ELF-1 (cell line): ENCODE data around the gene EML6.
"Not testable (repeated sequence)": the region's sequence is repeated elsewhere in the genome, so short reads cannot be mapped to it uniquely, and the experiment has no call there.

Experiments used
- DNase-seq: peaks from one replicate; pipeline ENCODE4 v3.0.0-alpha.2; 2016; ENCODE audit warnings: low read depth, low spot score

EML6 gene

GRCh38 chr2:54723131-54723995 is at the start of gene EML6:
TSS of gene EML6 (plus strand) at chr2:54723662. CDS start at chr2:54725062, 1,400 bp downstream.
- DNase-seq: peak; percentile 99

- no peak for DNase-seq
These were observed 48.2 kb upstream of the EML6 start for GRCh38 chr2:54675281-54675680.

GRCh38 chr2:54675738-54676137 is 47.7 kb upstream of the EML6 start:
- no peak for DNase-seq

- no peak for DNase-seq
These were observed 46.8 kb upstream of the EML6 start for GRCh38 chr2:54676656-54677055.

GRCh38 chr2:54677476-54678265 is 45.8 kb upstream of the EML6 start:
- no peak for DNase-seq

GRCh38 chr2:54678719-54679118 is 44.7 kb upstream of the EML6 start:
- DNase-seq: no peak

GRCh38 chr2:54680397-54681041 is 42.9 kb upstream of the EML6 start:
- no peak for DNase-seq

- no peak for DNase-seq
These were observed 42.0 kb upstream of the EML6 start for GRCh38 chr2:54681416-54681815.

GRCh38 chr2:54683596-54683995 is 39.9 kb upstream of the EML6 start:
- no peak for DNase-seq

GRCh38 chr2:54685263-54685775 is 38.1 kb upstream of the EML6 start:
- DNase-seq: no peak

GRCh38 chr2:54687595-54688152 is 35.8 kb upstream of the EML6 start:
- DNase-seq: no peak

GRCh38 chr2:54691445-54692135 is 31.9 kb upstream of the EML6 start:
- no peak for DNase-seq

GRCh38 chr2:54692556-54692955 is 30.9 kb upstream of the EML6 start:
- no peak for DNase-seq

GRCh38 chr2:54695378-54695777 is 28.1 kb upstream of the EML6 start:
- DNase-seq: no peak

- no peak for DNase-seq
These were observed 25.5 kb upstream of the EML6 start for GRCh38 chr2:54697934-54698333.

- DNase-seq: not testable (repeated sequence)
These were observed 24.5 kb upstream of the EML6 start for GRCh38 chr2:54698926-54699325.

- no peak for DNase-seq
These were observed 23.8 kb upstream of the EML6 start for GRCh38 chr2:54699665-54700064.

- DNase-seq: no peak
These were observed 22.4 kb upstream of the EML6 start for GRCh38 chr2:54701029-54701428.

- no peak for DNase-seq
These were observed 19.2 kb upstream of the EML6 start for GRCh38 chr2:54704238-54704637.

GRCh38 chr2:54704688-54705605 is 18.5 kb upstream of the EML6 start:
- DNase-seq: no peak
